ENCODE results near the gene PPP6R2.

The PPP6R2 gene

GRCh38 chr22:50399751-50400331, 56.7 kb downstream of the PPP6R2 start:
- Histone ChIP-seq H3K27ac (ENCODE audit: low read depth, low read length, poor library complexity, severe bottlenecking) (peak overlapping the region; percentile 34), H3K36me3 (ENCODE audit: insufficient read depth, low read length) (peaks cover 55% of the 10 kb centered on the region)

GRCh38 chr22:50400406-50400805, 57.3 kb downstream of the PPP6R2 start:
- Histone ChIP-seq H3K4me1 (ENCODE audit: insufficient read depth, low read length, severe bottlenecking) (peaks cover 25% of the 10 kb centered on the region), H3K9ac (ENCODE audit: low read length) (no peak overlapping the region), H3K9me2 (ENCODE audit: low read depth, low read length) (no peaks in the 10 kb centered on the region), H4K20me1 (ENCODE audit: insufficient read depth, low read length) (no peaks in the 10 kb centered on the region), H3K4me3 (ENCODE audit: low read depth, low read length, poor library complexity, severe bottlenecking) (no peak overlapping the region), H3F3A (ENCODE audit: insufficient read depth, low read length) (no peaks in the 10 kb centered on the region), H2AFZ (ENCODE audit: low read length) (no peak overlapping the region), H3K9me3 (ENCODE audit: low read length) (no peaks in the 10 kb centered on the region), H3K4me2 (ENCODE audit: low read length) (no peak overlapping the region), H3K27ac (ENCODE audit: low read depth, low read length, poor library complexity, severe bottlenecking) (peak overlapping the region; percentile 34), H3K36me3 (ENCODE audit: insufficient read depth, low read length) (peaks cover 51% of the 10 kb centered on the region), H3K27me3 (ENCODE audit: insufficient read depth, low read length) (no peaks in the 10 kb centered on the region), H3K79me2 (ENCODE audit: insufficient read depth, low read length) (no peaks in the 10 kb centered on the region)
- TF ChIP-seq EZH2 (IDR thresholded peaks at IDR 0.05; ENCODE audit: borderline replicate concordance, low read length) (no peak), CTCF (IDR thresholded peaks at IDR 0.05; ENCODE audit: low read length) (no peak)

More at GRCh38 chr22:50399751-50400331, 56.7 kb downstream of the PPP6R2 start:
- Histone ChIP-seq H3K4me1 (ENCODE audit: insufficient read depth, low read length, severe bottlenecking) (peaks cover 25% of the 10 kb centered on the region), H3K79me2 (ENCODE audit: insufficient read depth, low read length) (no peaks in the 10 kb centered on the region), H4K20me1 (ENCODE audit: insufficient read depth, low read length) (no peaks in the 10 kb centered on the region), H3K4me2 (ENCODE audit: low read length) (no peak overlapping the region), H3K27me3 (ENCODE audit: insufficient read depth, low read length) (no peaks in the 10 kb centered on the region), H3K9me2 (ENCODE audit: low read depth, low read length) (no peaks in the 10 kb centered on the region), H3F3A (ENCODE audit: insufficient read depth, low read length) (no peaks in the 10 kb centered on the region), H2AFZ (ENCODE audit: low read length) (no peak overlapping the region), H3K9ac (ENCODE audit: low read length) (no peak overlapping the region), H3K9me3 (ENCODE audit: low read length) (no peaks in the 10 kb centered on the region), H3K4me3 (ENCODE audit: low read depth, low read length, poor library complexity, severe bottlenecking) (no peak overlapping the region)
- TF ChIP-seq CTCF (IDR thresholded peaks at IDR 0.05; ENCODE audit: low read length) (peak; percentile 55), EZH2 (IDR thresholded peaks at IDR 0.05; ENCODE audit: borderline replicate concordance, low read length) (no peak)

GRCh38 chr22:50400931-50401330, 57.8 kb downstream of the PPP6R2 start:
- Histone ChIP-seq H3K36me3 (ENCODE audit: insufficient read depth, low read length) (peaks cover 46% of the 10 kb centered on the region), H3K9me2 (ENCODE audit: low read depth, low read length) (no peaks in the 10 kb centered on the region), H3K4me1 (ENCODE audit: insufficient read depth, low read length, severe bottlenecking) (peaks cover 25% of the 10 kb centered on the region), H3F3A (ENCODE audit: insufficient read depth, low read length) (no peaks in the 10 kb centered on the region), H3K27ac (ENCODE audit: low read depth, low read length, poor library complexity, severe bottlenecking) (no peak overlapping the region), H4K20me1 (ENCODE audit: insufficient read depth, low read length) (no peaks in the 10 kb centered on the region), H3K4me2 (ENCODE audit: low read length) (no peak overlapping the region), H3K79me2 (ENCODE audit: insufficient read depth, low read length) (no peaks in the 10 kb centered on the region), H3K4me3 (ENCODE audit: low read depth, low read length, poor library complexity, severe bottlenecking) (no peak overlapping the region), H3K9me3 (ENCODE audit: low read length) (no peaks in the 10 kb centered on the region), H3K9ac (ENCODE audit: low read length) (no peak overlapping the region), H2AFZ (ENCODE audit: low read length) (no peak overlapping the region), H3K27me3 (ENCODE audit: insufficient read depth, low read length) (no peaks in the 10 kb centered on the region)
- TF ChIP-seq CTCF (IDR thresholded peaks at IDR 0.05; ENCODE audit: low read length) (no peak), EZH2 (IDR thresholded peaks at IDR 0.05; ENCODE audit: borderline replicate concordance, low read length) (no peak)

Data from OCI-LY1 (cell line).